Stimulated activated CD4-positive, alpha-beta T cell treated with anti-CD3 and anti-CD28 coated beads, TNF-alpha, amount 100 ng/mL, for 48 hours (primary cell): Measurements from ENCODE around the gene HERPUD1.

ENCODE experiments used
- DNase-seq, 3 donors: peaks; one replicate each; pipeline ENCODE4 v3.0.0-alpha.2; 2020; ENCODE audit warnings: low read depth in 3 of 3

Gene HERPUD1

DNA sequence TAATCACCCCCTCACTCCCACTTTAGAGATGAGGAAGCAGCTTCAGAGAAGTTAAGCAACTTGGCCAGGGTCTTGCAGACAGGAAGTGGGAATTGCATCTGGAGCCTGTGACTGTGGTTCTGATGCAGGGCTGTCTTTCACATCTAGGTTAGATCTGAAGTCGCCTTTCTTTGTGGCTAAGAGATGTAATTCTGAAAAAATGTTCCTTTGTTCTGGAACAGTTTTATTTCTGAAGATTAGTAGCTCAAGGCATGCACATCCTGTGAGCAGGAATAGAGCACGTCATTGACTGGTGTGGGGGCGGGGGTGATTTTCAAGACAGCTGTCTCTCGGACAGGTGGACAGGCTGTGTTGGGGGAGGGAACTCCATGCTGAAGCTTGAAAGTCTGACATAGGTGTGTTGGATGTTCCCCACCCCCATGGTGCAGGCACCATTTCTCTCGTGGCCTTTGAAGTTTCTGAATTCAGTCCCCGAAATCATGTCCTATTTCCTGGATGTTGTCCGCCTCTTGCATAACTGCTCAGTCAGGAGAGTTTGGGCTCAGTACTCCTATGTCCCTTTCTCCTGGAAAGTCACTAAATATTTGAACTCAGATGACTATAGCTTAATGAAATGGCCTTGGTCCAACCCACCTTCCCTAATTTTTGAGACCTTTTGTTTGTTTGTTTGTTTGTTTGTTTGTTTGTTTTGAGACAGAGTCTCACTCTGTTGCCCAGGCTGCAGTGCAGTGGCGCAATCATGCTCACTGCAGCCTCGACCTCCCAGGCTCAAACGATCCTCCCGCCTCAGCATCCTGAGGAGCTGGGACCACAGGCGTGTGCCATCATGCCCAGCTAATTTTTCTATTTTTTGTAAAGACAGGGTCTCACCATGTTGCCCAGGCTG is 21.0 kb upstream of the HERPUD1 start:
- no peak for DNase-seq

GRCh38 chr16:56911771-56912571 is 20.0 kb upstream of the HERPUD1 start:
- DNase-seq: no peak

- DNase-seq: no peak
These were observed 18.9 kb upstream of the HERPUD1 start for GRCh38 chr16:56912746-56913708.

DNA sequence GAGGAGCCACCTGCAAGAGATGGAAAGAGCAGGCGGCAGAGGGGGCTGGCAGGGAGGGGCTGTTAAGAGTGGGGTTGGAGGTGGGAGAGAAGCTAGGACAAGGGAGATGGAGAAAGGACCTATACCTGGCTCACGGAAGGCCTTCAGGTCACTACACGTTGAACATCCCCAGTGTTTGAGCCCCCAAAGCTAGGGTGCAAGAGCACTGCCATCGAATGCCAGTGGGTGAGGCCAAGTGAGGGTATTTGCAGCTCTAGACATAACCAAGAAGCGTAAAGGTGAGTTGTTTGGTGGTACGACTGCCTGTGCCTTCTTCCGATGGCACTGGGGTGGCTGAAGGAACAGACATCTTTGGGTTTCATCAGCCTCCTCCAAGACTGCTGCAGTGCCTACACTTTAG is 17.0 kb upstream of the HERPUD1 start:
- DNase-seq: no peak

DNA sequence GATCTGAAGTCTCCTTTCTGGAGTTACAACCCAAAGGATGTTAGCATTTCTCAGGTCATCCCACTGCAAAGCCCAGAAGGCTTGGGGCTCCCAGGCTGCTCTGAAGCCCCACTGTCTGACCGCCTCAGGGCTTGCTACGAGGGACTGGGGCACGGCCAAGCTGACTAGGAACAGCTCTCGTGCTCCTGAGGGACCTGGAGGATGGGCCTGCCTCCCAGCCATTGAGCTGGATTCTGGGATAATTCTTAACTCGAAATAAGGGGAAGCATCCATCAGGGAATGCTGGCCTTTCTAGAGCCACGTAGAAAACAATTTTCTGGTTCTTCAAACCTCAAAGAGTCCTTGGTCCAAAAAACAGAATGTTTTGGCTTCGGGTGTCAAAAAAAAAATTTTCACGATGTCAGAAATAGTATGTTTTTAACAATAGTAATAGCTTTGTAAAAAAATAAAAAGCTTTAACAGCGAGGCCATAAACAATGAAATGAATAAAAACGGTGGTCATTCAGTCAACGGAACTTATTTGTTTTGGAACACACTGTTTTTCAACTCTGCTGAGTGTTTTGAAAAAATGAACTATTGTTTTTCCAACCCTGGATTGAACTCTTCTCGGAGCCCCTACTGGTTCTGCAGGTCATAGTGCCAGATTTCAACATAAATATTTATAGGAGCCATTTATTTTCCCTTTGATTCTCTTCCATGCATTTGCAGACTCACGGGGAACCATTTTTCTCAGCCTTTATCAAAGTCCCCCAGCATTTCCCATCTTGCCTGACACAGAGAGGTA is 16.4 kb upstream of the HERPUD1 start:
- no peak for DNase-seq

DNA sequence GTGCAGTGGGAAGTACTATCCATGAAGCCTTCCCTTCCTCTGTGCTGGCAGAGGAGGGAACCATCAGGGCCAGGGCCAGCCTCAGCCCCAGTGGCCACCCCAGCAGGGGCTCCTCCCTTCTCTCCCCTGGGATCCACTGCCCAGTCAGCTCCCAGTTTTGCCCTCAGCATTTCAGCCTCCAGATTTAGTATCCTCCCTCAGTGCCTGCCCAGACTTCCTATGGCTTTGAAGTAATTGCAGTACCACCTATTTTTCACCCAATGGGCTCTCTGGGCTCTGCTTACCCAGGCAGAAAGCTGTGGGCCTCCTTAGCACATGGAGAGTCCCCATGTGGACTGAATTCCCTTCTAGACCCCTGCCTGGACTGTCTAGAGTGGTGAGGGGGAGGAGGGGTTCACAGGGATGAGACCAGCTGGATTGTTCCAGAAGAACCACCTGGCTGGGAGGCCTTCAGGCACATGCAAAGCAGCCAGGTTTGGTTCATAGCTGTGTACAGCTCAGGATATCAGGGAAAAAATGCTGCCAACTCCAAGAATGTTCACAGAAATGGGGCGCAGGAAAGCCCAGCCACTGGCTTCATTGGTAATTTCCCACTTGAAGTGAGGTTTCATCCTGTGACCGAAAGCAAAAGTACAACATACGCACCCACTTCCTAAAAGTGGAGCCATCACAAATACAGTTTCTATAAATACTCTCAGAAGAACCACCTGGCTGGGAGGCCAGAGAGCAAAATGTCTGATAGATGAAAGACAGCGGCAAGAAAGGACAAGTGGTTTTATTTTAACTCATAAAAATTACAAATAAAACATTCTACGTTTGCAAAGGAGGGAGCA is 15.2 kb upstream of the HERPUD1 start:
- no peak for DNase-seq

- no peak for DNase-seq
These were observed 13.4 kb upstream of the HERPUD1 start for GRCh38 chr16:56918467-56919012.

DNA sequence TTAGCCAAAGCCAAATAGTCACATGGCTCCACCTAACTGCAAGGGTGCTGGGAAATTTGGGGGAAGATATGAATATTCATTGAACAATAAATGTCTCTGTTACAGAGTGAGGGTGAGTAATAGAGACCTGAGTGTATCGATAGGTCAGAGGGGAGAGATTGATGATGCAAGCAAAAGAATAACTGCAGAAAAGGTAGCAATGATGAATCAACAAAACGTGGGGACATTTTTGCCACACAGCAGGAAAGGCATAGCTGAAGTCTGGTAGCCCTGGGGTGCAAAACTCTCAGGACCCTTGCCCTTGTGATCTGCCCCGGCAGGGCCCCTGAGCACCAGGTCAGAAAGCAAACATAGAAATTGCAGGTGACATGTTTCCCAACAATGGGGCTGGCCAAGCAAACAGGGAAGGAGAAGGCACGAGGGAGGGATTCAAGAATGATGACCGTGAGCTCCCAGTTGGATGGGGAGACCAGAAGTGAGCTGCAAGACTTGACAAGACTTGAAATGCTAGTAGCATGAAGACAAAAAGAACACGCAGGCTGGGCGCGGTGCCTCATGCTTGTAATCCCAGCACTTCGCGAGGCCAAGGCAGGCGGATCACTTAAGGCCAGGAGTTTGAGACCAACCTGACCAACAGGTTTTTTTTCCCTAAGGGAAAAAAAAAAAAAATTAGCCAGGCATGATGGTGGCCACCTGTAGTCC is 12.7 kb upstream of the HERPUD1 start:
- DNase-seq: no peak

- DNase-seq: no peak
These were observed 10.4 kb upstream of the HERPUD1 start for GRCh38 chr16:56921571-56921970.

GRCh38 chr16:56923481-56924091 is 8.4 kb upstream of the HERPUD1 start:
- no peak for DNase-seq

- no peak for DNase-seq
These were observed 4.5 kb upstream of the HERPUD1 start for GRCh38 chr16:56927471-56927870.

GRCh38 chr16:56929639-56930038 is 2.3 kb upstream of the HERPUD1 start:
- DNase-seq: no peak

DNA sequence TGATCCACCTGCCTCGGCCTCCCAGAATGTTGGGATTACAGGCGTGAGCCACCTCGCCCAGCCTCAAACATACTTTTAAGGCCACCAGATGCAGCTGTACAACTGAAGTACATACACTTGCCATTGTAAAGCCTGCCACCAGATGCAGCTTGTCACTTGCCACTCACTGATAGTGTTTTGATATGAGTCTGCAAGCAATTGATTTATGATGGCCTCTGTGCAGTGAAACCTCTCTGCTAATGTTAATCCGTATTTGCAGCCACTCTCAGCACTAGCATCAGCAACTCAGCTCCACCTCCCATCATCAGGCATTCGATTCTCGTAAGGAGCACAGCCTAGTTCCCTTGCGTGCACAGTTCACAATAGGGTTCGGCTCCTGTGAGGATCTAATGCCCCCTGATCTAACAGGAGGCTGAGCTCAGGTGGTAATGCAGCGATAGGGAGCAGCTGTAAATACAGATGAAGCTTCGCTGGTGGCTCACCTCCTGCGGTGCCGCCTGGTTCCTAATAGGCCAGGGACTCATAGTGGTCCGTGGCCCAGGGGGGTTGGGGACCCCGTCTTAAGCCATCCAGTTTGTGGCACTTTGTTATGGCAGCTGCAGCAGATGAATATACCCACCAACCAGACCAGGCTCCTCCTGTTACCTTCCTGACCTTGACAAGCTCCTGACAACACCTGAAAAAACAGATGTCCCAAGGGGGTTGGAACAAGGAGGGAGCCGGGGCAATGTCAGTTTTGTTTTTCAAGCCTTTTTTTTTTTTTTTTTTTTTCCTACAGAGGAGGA is 1.3 kb upstream of the HERPUD1 start:
- DNase-seq: no peak

DNA sequence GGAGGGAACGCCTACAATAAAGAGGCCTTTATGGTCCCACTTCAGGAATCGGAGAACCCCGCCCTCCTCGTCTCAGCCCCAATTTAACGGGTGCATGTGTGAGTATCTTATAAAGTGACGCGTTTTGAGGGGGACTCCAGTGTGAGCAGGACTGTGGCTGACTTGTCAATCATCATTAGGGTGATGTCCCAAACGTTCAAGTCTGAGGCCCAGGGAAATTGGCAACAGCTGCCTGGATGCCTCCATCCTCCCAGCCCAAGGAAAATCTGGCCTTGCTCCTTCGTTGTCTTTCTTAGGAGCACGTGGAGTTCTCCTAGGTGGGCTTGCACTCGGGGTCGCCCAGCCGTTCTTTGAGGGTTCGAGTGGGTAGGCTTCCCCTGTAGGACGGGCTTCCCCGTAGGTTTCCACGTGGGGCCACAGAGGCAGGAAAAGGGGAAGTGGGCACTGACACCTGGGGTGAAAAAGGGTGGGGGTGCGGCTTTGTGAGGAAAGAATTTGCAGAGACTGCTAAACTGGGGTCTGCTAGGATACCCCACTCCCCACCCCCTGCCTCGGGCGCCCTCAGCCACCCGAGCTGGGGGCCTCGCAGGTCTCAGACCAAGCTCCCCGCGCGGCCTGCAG is 561 bp upstream of the HERPUD1 start:
- DNase-seq: no peak

DNA sequence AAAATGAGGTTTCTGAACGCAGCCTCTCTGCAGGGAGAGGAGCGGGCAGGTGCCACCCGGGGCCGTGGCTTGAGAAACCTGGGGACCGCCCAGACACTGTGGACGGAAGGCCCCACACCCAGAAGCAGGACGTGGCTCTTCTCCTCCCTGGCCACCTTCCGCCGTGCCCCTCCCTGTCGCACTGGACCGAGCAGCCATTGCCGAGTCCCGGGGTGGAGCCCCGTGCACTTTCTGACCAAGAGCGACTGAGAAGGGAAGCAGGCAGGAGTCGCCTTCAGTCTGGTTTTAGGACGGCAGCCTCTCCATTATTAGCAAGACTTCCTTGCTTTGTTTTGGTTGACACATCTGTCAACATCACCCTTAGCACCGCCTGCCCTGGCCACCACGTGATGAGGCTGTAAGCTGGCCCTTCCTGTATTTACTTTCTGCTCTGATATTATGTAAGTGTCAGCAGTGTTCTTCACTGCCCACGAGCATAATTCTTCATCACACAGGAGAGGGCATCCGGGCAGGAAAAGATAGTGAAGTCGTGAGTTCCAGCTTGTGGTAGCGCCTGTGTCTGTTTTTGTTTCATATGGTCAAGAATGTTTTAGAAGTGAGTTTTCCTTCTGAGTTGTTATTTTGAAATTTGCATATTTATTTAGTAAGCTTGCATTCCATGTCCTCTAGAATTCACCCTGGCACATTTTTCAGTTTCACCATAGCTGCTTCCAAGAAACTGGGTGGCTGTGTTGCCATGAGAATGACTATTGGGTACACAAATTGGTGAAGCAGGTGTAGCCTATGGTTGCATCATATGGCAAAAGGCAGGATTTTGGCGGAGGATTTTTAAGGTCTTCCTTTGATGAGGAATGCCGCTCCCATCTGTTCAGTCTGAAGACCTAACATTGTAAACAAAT is 1.0 kb downstream of the HERPUD1 start:
- DNase-seq: no peak

DNA sequence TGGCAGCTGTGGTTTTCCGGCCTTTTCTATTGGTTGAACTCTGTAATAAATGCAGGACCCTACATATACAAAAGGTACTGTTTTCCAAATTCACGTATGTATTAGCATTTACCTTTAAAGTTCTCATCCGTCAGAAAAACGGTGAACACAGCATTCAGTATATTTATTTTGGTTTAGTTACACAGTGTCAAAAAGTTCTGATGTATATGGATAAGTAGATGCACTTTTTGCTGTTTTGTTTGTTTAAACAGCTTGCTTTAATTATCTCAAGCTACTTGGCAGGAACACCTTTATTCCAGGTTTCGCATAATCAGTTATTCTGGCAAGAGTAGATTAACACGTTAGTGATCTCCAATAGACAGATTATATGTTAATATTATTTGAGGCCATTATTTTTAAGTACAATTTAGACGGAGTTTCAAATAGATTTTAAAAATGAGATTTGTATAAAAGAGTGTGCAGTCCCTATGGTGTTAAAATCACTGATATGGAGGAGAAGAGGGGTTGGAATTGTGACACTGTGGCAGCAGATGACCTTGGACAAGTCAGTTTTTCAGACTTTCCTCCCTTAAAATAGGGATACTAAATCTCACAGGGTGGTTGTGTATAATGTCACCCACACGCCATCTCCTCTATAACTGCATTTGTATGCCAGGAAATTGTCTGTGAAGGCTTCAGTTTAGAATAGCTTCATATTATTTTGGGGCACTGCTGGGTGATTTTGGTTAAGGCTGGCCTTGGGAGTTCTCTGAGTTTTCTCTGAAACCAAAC is 2.1 kb downstream of the HERPUD1 start:
- DNase-seq: no peak
